Spleen (tissue), 7 donors: Measurements from ENCODE around the gene COL25A1.

Experiments used
- CTCF ChIP-seq, 11 experiments: fragments of 200-600 bp in 7 of 11; fragments of 450-650 bp in 4 of 11; sonication (generic) in 4 of 11; IDR thresholded peaks in 8 of 11; conservative IDR thresholded peaks in 3 of 11; 1 replicate in 7 of 11; 2 replicates in 4 of 11; pipeline versions ENCODE4 v1.4.0 to v1.8.0; 2016 to 2021; ENCODE audit warnings: antibody characterized with exemption in 11 of 11, inconsistent platforms in 4 of 11, mild to moderate bottlenecking in 1 of 11
- POLR2A ChIP-seq, 3 donors: fragments of 450-650 bp; IDR thresholded peaks; one replicate each; pipeline ENCODE4 v1.5.1; 2017; ENCODE audit warnings: antibody characterized with exemption in 3 of 3, mild to moderate bottlenecking in 1 of 3
- donor health status: DM: no; HTN: no; CAD: no; lungs with moderate emphysema.
- donor health status: DM: no; HTN: no; CAD: no.
- donor health status: DM: no; HTN: no; CAD: no.

- TF ChIP-seq CTCF (IDR thresholded peaks at IDR 0.05 in 8 of 11, conservative IDR thresholded peaks at IDR 0.05 in 3 of 11) (no peak), POLR2A (IDR thresholded peaks at IDR 0.05) (no peak)
Measured at GRCh38 chr4:109231331-109231730, 71.1 kb downstream of the COL25A1 start.
